GM23338 (cell line): ENCODE data around the gene PYCR2. TPM values are rescaled to one million over a fixed set of nuclear protein-coding genes. Genes with fewer than 3 reads are reported as not detected.

ENCODE experiments used
- CREB1 ChIP-seq: fragments of 250-450 bp; sonication (Bioruptor Pico); IDR thresholded peaks from 2 replicates; pipeline ENCODE4 v1.5.0; 2020; ENCODE audit warnings: low read depth, mild to moderate bottlenecking, moderate library complexity
- CTCF ChIP-seq, 2 experiments: fragments of 200-600 bp in 1 of 2; sonication (generic) in 1 of 2; conservative IDR thresholded peaks; 2 replicates each; pipeline versions ENCODE4 v1.5.1 to v1.6.1; 2016 to 2017; ENCODE audit warnings: antibody characterized with exemption in 2 of 2, low read depth in 2 of 2, mild to moderate bottlenecking in 2 of 2, moderate library complexity in 1 of 2
- NANOG ChIP-seq: IDR thresholded peaks from 2 replicates; pipeline ENCODE4 v1.6.1; 2016; ENCODE audit warnings: antibody characterized with exemption, borderline replicate concordance
- POLR2AphosphoS5 ChIP-seq: IDR thresholded peaks from 2 replicates; pipeline ENCODE4 v1.6.1; 2016; ENCODE audit warnings: antibody characterized with exemption, low read depth
- REST ChIP-seq: IDR thresholded peaks from one replicate; pipeline ENCODE4 v1.6.1; 2018; ENCODE audit warnings: antibody characterized with exemption; ENCODE audit not compliant: unreplicated experiment
- STAT1 ChIP-seq: IDR thresholded peaks from one replicate; pipeline ENCODE4 v1.6.1; 2016; ENCODE audit warnings: antibody characterized with exemption; ENCODE audit not compliant: unreplicated experiment
- polyA plus RNA-seq: library from polyadenylated mRNA; unstranded; fragments of >200 nt; fragmentation: Nextera tagmentation; extraction: Ambion mirVana; gene quantifications from 2 replicates; pipeline ENCODE4 v1.2.1, GENCODE V29; 2016
- total RNA-seq: library from RNA; depleted of rRNA; stranded (reverse); fragments of >200 nt; shearing (Covaris generic); gene quantifications from 2 replicates; pipeline ENCODE4 v1.2.3, GENCODE V29; 2014
- TF ChIP-seq, protein P1 (sequence below): fragments of 250-450 bp; sonication (Bioruptor Pico); IDR thresholded peaks from 2 replicates; pipeline ENCODE4 v1.5.0; 2020; ENCODE audit warnings: mild to moderate bottlenecking, moderate library complexity

PYCR2 gene
- total and polyA plus RNA-seq, 2 experiments from 2014 or later, result 89.1 to 109 TPM

- TF ChIP-seq, protein P1, sequence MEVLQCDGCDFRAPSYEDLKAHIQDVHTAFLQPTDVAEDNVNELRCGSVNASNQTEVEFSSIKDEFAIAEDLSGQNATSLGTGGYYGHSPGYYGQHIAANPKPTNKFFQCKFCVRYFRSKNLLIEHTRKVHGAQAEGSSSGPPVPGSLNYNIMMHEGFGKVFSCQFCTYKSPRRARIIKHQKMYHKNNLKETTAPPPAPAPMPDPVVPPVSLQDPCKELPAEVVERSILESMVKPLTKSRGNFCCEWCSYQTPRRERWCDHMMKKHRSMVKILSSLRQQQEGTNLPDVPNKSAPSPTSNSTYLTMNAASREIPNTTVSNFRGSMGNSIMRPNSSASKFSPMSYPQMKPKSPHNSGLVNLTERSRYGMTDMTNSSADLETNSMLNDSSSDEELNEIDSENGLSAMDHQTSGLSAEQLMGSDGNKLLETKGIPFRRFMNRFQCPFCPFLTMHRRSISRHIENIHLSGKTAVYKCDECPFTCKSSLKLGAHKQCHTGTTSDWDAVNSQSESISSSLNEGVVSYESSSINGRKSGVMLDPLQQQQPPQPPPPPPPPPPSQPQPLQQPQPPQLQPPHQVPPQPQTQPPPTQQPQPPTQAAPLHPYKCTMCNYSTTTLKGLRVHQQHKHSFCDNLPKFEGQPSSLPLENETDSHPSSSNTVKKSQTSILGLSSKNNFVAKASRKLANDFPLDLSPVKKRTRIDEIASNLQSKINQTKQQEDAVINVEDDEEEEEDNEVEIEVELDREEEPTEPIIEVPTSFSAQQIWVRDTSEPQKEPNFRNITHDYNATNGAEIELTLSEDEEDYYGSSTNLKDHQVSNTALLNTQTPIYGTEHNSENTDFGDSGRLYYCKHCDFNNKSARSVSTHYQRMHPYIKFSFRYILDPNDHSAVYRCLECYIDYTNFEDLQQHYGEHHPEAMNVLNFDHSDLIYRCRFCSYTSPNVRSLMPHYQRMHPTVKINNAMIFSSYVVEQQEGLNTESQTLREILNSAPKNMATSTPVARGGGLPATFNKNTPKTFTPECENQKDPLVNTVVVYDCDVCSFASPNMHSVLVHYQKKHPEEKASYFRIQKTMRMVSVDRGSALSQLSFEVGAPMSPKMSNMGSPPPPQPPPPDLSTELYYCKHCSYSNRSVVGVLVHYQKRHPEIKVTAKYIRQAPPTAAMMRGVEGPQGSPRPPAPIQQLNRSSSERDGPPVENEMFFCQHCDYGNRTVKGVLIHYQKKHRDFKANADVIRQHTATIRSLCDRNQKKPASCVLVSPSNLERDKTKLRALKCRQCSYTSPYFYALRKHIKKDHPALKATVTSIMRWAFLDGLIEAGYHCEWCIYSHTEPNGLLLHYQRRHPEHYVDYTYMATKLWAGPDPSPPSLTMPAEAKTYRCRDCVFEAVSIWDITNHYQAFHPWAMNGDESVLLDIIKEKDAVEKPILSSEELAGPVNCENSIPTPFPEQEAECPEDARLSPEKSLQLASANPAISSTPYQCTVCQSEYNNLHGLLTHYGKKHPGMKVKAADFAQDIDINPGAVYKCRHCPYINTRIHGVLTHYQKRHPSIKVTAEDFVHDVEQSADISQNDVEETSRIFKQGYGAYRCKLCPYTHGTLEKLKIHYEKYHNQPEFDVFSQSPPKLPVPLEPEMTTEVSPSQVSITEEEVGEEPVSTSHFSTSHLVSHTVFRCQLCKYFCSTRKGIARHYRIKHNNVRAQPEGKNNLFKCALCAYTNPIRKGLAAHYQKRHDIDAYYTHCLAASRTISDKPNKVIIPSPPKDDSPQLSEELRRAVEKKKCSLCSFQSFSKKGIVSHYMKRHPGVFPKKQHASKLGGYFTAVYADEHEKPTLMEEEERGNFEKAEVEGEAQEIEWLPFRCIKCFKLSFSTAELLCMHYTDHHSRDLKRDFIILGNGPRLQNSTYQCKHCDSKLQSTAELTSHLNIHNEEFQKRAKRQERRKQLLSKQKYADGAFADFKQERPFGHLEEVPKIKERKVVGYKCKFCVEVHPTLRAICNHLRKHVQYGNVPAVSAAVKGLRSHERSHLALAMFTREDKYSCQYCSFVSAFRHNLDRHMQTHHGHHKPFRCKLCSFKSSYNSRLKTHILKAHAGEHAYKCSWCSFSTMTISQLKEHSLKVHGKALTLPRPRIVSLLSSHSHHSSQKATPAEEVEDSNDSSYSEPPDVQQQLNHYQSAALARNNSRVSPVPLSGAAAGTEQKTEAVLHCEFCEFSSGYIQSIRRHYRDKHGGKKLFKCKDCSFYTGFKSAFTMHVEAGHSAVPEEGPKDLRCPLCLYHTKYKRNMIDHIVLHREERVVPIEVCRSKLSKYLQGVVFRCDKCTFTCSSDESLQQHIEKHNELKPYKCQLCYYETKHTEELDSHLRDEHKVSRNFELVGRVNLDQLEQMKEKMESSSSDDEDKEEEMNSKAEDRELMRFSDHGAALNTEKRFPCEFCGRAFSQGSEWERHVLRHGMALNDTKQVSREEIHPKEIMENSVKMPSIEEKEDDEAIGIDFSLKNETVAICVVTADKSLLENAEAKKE, result no peak
- TF ChIP-seq CTCF (conservative IDR thresholded peaks at IDR 0.05; ENCODE audit: low read depth in 2 of 2), result no peak
- no peak for TF ChIP-seq STAT1
- no peak for TF ChIP-seq CREB1
- no peak for TF ChIP-seq REST
- TF ChIP-seq POLR2AphosphoS5, result no peak
- TF ChIP-seq NANOG, result no peak
Measured at GRCh38 chr1:225937048-225937968, 13.3 kb upstream of the PYCR2 start (continued).
